AG04449 (cell line): ENCODE measurements around the gene OPHN1.
A peak's percentile ranks its signal among the peaks of the same experiment; 100 is the strongest.

Source experiments
- CTCF ChIA-PET: fragments of 350-600 bp; formaldehyde crosslinking; extraction: SDS; loops from one replicate; lab custom pipeline; 2021; ENCODE audit warnings: antibody characterized with exemption; lab: Yijun Ruan, JAX
- POLR2A ChIA-PET: fragments of 400-600, 350-600 bp; formaldehyde crosslinking; extraction: SDS; loops from one replicate; lab custom pipeline; 2020; ENCODE audit warnings: antibody characterized with exemption, inconsistent platforms; lab: Yijun Ruan, JAX
- DNase-seq: peaks from one replicate; pipeline ENCODE4 v3.0.0-alpha.2; 2010; ENCODE audit warnings: low read depth, low spot score
- H3K4me3 ChIP-seq: 2 replicates; pipeline ENCODE4 v1.5.1; 2011; ENCODE audit warnings: low read depth, mild to moderate bottlenecking, control low read depth, low read length
- TF ChIP-seq, protein P1 (sequence below): IDR thresholded peaks from one replicate; pipeline ENCODE4 v1.5.1; 2011; ENCODE audit warnings: mild to moderate bottlenecking, moderate library complexity, low read length, control low read depth, inconsistent platforms; ENCODE audit not compliant: insufficient read depth; ENCODE audit errors: missing control alignments

The OPHN1 gene

DNA sequence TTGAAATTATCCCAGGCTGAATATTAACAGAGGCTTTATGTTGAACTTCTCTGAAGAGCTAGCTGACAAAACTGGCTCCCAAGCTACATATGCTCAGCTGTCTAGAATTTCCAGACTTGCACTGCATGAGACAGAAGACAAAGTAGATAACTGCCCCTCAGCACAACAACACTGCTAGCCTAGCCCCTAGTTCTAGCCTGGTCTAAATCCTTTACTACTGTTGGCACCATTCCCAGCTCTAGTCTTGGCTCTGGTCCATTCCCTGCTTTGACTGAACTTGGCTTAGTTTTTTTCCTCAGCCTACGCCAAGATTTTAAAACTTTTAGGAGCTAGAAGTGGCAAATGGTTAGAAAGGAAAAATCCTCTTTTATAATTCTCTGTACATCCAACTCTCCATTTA, 7.6 kb upstream of the OPHN1 start:
- ChIA-PET POLR2A (no interaction called here), CTCF (interaction anchor here (1.4 kb wide), 1 partner anchor 258 kb away, joined by 5 read pairs; no protein-coding TSS in a partner anchor)
- DNase-seq, result no peak
- H3K4me3 ChIP-seq, result no peak overlapping the region
- TF ChIP-seq, protein P1, sequence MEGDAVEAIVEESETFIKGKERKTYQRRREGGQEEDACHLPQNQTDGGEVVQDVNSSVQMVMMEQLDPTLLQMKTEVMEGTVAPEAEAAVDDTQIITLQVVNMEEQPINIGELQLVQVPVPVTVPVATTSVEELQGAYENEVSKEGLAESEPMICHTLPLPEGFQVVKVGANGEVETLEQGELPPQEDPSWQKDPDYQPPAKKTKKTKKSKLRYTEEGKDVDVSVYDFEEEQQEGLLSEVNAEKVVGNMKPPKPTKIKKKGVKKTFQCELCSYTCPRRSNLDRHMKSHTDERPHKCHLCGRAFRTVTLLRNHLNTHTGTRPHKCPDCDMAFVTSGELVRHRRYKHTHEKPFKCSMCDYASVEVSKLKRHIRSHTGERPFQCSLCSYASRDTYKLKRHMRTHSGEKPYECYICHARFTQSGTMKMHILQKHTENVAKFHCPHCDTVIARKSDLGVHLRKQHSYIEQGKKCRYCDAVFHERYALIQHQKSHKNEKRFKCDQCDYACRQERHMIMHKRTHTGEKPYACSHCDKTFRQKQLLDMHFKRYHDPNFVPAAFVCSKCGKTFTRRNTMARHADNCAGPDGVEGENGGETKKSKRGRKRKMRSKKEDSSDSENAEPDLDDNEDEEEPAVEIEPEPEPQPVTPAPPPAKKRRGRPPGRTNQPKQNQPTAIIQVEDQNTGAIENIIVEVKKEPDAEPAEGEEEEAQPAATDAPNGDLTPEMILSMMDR, result no peak

DNA sequence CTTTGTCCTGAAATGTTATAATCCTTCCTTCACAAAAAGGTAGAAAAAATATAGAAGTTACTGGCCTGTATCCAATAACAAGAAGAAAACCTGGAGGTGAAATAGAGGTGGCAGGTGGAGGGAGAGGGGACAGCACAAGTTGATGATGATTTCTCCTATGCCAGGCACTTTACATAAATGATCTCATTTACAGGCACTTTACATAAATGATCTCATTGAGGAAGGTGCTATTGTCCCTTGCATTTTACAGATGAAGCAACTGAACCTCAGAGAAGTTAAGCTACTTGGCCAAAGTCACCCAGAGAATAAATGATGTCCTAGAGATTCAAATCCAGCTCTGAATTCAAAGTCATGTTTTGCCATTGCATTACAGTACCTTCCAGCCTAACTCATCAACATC, 7.1 kb upstream of the OPHN1 start:
- no peak for DNase-seq
- ChIA-PET CTCF (interaction anchor here (1.4 kb wide), 1 partner anchor 257 kb away, joined by 5 read pairs; no protein-coding TSS in a partner anchor), POLR2A (no interaction called here)
- TF ChIP-seq, protein P1, result no peak
- no peak overlapping the region for H3K4me3 ChIP-seq

DNA sequence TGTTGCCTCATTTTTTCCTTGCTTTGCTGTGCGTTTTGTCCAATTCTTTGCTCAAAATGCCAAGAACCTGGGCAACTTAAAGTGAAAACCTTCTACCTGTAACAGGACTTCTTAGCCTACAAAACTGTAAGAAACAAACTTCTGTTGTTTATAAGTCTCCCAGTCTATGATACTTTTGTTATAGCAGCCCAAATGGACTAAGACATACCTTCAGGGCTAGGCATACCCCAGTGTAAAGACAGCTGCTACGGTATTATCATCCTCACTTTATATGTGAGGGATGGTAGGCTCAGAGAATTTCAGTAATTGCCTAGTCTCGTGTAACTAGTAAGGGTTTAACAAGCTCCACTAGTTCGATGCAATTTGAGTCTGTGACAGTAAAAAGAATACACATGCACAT, 6.0 kb upstream of the OPHN1 start:
- CTCF ChIA-PET, result no interaction called here
- H3K4me3 ChIP-seq, result no peak overlapping the region
- TF ChIP-seq, protein P1, result no peak
- POLR2A ChIA-PET, result no interaction called here
- no peak for DNase-seq

DNA sequence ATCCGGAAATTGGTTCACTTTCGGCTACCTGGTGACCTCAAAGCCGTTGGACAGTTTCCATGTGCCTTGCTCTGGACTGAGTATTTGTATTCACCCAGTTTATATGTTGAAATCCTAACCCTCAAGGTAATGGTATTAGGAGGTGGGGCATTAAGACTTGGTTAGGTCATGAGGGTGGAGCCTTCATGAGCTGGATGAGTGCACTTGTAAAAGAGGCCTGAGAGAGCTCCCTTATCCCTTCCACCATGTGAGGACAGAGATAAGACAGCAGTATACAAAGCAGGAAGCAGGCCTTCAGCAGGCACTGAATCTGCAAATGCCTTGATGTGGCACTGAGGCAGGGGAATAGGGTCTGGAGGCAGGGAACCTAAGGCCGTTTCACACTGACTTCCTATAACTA, 5.3 kb upstream of the OPHN1 start:
- ChIA-PET CTCF (no interaction called here), POLR2A (no interaction called here)
- TF ChIP-seq, protein P1, result no peak
- H3K4me3 ChIP-seq, result no peak overlapping the region
- no peak for DNase-seq

DNA sequence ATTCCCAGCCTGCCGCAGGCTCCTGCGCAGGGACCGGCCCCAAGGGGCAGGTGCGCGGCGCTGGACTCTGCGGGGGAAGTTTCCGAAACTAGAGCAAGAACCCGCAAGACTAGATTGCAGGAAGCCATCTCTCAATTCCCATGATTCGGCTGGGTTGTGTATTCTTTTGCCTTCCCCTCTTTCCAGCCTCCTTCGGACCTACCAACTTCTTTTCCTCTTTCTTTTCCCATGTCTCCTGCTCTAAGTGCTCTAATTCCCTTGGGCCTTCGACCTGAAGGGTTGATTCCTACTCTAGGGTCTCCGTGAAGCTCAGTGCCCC, 645 bp upstream of the OPHN1 start:
- ChIA-PET CTCF (no interaction called here), POLR2A (no interaction called here)
- no peak for DNase-seq
- peak overlapping the region; percentile 66 for H3K4me3 ChIP-seq
- TF ChIP-seq, protein P1, result no peak

DNA sequence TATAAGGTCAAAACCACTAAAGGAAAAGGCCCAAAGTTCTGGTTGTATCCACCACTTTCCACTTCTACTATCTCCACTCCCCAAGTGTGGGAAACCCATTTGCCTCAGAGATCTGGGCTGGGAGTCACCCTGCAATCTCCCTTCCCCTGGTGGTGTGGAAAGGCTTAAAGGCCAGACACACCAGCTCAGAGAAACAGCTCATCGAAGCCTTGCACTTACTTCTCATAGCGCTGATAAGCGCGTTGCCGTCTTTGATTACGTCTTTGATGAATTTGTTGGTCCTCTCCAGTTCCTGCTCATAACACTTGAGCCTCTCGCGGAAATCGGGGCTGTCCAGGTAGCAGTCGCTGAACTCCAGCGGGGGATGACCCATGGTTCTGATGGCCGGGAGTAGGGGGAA, 647 bp downstream of the OPHN1 start:
- TF ChIP-seq, protein P1, result no peak
- DNase-seq, result no peak
- H3K4me3 ChIP-seq, result peak overlapping the region; percentile 66
- ChIA-PET POLR2A (no interaction called here), CTCF (interaction anchor here (1.3 kb wide), 1 partner anchor 248 kb away, joined by 3 read pairs; no protein-coding TSS in a partner anchor)
